Suprapubic skin (tissue), 3 donors: ENCODE data around the gene UBE4A.

Experiments used
- EP300 ChIP-seq: sonication (generic); formaldehyde crosslinking; IDR thresholded peaks from one replicate; pipeline ENCODE4 v1.6.1; 2017; ENCODE audit warnings: antibody characterized with exemption
- POLR2A ChIP-seq, 2 donors: fragments of 450-650 bp; IDR thresholded peaks; one replicate each; pipeline ENCODE4 v1.6.1; 2017; ENCODE audit warnings: antibody characterized with exemption in 2 of 2, mild to moderate bottlenecking in 2 of 2, moderate library complexity in 2 of 2
- TF ChIP-seq, protein P1 (sequence below), 2 donors: fragments of 200-600 bp in 1 of 2; fragments of 450-650 bp in 1 of 2; sonication (generic) in 1 of 2; IDR thresholded peaks; one replicate each; pipeline ENCODE4 v1.5.1; 2016 to 2019; ENCODE audit warnings: antibody characterized with exemption in 2 of 2, mild to moderate bottlenecking in 1 of 2, moderate library complexity in 1 of 2

DNA sequence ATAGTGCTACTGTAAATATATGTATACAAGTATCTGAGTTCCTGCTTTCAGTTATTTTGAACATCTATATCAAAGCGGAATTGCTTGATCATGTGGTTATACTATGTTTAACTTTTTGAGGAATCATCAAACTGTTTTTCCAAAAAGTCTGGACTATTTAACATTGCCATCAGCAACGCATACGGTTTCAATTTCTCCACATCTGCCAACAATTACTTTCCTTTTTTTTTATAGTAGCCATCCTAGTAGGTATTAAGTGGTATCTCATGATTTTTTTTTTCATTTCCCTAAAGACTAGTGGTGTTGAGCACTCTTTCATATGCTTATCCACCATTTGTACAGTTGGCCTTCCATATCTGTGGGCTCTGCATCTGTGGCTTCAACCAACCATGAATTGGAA lies 1.3 kb upstream of the UBE4A start:
- TF ChIP-seq, protein P1, sequence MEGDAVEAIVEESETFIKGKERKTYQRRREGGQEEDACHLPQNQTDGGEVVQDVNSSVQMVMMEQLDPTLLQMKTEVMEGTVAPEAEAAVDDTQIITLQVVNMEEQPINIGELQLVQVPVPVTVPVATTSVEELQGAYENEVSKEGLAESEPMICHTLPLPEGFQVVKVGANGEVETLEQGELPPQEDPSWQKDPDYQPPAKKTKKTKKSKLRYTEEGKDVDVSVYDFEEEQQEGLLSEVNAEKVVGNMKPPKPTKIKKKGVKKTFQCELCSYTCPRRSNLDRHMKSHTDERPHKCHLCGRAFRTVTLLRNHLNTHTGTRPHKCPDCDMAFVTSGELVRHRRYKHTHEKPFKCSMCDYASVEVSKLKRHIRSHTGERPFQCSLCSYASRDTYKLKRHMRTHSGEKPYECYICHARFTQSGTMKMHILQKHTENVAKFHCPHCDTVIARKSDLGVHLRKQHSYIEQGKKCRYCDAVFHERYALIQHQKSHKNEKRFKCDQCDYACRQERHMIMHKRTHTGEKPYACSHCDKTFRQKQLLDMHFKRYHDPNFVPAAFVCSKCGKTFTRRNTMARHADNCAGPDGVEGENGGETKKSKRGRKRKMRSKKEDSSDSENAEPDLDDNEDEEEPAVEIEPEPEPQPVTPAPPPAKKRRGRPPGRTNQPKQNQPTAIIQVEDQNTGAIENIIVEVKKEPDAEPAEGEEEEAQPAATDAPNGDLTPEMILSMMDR (IDR thresholded peaks at IDR 0.05): no peak
- TF ChIP-seq POLR2A (IDR thresholded peaks at IDR 0.05) (no peak), EP300 (no peak)
